ENCODE results near the gene TRIM36.

- TF ChIP-seq, protein P1, sequence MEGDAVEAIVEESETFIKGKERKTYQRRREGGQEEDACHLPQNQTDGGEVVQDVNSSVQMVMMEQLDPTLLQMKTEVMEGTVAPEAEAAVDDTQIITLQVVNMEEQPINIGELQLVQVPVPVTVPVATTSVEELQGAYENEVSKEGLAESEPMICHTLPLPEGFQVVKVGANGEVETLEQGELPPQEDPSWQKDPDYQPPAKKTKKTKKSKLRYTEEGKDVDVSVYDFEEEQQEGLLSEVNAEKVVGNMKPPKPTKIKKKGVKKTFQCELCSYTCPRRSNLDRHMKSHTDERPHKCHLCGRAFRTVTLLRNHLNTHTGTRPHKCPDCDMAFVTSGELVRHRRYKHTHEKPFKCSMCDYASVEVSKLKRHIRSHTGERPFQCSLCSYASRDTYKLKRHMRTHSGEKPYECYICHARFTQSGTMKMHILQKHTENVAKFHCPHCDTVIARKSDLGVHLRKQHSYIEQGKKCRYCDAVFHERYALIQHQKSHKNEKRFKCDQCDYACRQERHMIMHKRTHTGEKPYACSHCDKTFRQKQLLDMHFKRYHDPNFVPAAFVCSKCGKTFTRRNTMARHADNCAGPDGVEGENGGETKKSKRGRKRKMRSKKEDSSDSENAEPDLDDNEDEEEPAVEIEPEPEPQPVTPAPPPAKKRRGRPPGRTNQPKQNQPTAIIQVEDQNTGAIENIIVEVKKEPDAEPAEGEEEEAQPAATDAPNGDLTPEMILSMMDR (IDR thresholded peaks at IDR 0.05; ENCODE audit: insufficient read depth, low read depth, low read length), result no peak
- TF ChIP-seq EZH2 (IDR thresholded peaks at IDR 0.05; ENCODE audit: insufficient read depth, low read length), result no peak
Measured at GRCh38 chr5:115166744-115167393, 2.8 kb downstream of the TRIM36 start.

Data from astrocyte (in vitro differentiated cells and primary cell).